ENCODE data around the gene CDCA5. TPM values are rescaled to one million over a fixed set of nuclear protein-coding genes. Genes with fewer than 3 reads are reported as not detected.

Gene CDCA5
- total and polyA plus RNA-seq, 2 donors from 2014 or later = 0.43 to 1.4 TPM

DNA sequence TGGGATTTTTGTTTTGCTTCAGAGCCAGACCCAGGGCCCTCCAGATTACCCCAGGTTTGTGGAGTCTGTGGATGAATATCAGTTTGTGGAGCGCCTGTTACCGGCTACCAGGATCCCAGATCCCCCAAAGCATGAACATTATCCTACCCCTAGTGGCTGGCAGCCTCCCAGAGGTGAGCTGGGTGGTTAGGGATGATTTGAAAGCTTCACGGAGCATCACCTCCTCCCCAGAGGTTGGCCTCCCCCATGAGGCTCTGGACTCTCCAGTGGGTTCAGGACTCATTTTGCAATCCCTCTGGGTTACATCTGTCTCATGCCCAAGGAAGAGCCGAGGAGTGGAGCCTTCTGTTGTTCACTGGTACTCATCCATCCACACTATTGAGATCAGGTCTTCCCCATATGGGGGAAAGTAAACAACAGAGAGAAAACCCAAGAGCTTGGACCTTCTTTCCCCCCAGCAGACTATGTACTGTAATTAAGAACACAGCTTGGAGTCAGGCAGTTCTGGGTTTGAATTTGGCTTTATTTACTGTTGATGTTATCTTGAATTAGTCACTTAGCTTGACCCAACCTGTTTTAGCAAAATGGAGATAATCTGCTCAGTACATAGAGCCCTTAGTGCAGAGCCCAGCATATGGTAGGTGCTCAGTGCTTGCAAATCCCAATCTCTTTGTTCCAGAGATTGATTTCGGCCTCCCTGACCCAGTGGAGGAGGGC lies 40.8 kb upstream of the CDCA5 start:
- no peak for FAIRE-seq

GRCh38 chr11:65121865-65122696 lies 38.2 kb upstream of the CDCA5 start, which contains the start of the genes FAU and MRPL49:
TSS of gene FAU (minus strand) at chr11:65122134. CDS start at chr11:65121813, 321 bp downstream.
TSS of gene MRPL49 (plus strand) at chr11:65122321. CDS start at chr11:65122347, 26 bp downstream.
- Histone ChIP-seq H3K4me1 (ENCODE audit: control insufficient read depth in 2 of 3, insufficient read depth in 2 of 3, low read depth in 1 of 3, low read length in 3 of 3) (peaks cover 2 to 13% (median 11%) of the 10 kb centered on the region in 3 donors), H3K9me3 (ENCODE audit: control insufficient read depth in 2 of 3, insufficient read depth in 1 of 3, low read length in 3 of 3) (no peaks in the 10 kb centered on the region), H3K9ac (ENCODE audit: low read length in 3 of 3) (peak within 1 kb of the TSS; percentile 97 to 99 (median 99)), H3K27ac (ENCODE audit: low read depth in 2 of 2, low read length in 2 of 2) (peak within 1 kb of the TSS; percentile 90 to 96), H3K36me3 (ENCODE audit: control insufficient read depth in 2 of 3, insufficient read depth in 3 of 3, low read length in 3 of 3) (peaks cover 2 to 43% (median 23%) of the 10 kb centered on the region in 3 donors), H3K4me3 (ENCODE audit: low read length in 3 of 3) (peak within 1 kb of the TSS; percentile 93 to 99 (median 98)), H3K27me3 (ENCODE audit: control insufficient read depth, insufficient read depth, low read length) (no peaks in the 10 kb centered on the region)
- DNase-seq (peak; percentile 98 to 99 (median 99)), FAIRE-seq (peak; percentile 67)
- intact Hi-C loops (cut with DNase I) = no loop called here
- TF ChIP-seq, protein P1, sequence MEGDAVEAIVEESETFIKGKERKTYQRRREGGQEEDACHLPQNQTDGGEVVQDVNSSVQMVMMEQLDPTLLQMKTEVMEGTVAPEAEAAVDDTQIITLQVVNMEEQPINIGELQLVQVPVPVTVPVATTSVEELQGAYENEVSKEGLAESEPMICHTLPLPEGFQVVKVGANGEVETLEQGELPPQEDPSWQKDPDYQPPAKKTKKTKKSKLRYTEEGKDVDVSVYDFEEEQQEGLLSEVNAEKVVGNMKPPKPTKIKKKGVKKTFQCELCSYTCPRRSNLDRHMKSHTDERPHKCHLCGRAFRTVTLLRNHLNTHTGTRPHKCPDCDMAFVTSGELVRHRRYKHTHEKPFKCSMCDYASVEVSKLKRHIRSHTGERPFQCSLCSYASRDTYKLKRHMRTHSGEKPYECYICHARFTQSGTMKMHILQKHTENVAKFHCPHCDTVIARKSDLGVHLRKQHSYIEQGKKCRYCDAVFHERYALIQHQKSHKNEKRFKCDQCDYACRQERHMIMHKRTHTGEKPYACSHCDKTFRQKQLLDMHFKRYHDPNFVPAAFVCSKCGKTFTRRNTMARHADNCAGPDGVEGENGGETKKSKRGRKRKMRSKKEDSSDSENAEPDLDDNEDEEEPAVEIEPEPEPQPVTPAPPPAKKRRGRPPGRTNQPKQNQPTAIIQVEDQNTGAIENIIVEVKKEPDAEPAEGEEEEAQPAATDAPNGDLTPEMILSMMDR (IDR thresholded peaks at IDR 0.05; ENCODE audit: borderline replicate concordance, extremely low read depth, insufficient read depth) = no peak

More for the DNA sequence above, 40.8 kb upstream of the CDCA5 start:
- Histone ChIP-seq H3K27me3 (ENCODE audit: control insufficient read depth, insufficient read depth, low read length) (no peaks in the 10 kb centered on the region), H3K4me3 (ENCODE audit: low read length in 3 of 3) (no peak overlapping the region), H3K27ac (ENCODE audit: low read depth in 2 of 2, low read length in 2 of 2) (no peak overlapping the region), H3K36me3 (ENCODE audit: control insufficient read depth in 2 of 3, insufficient read depth in 3 of 3, low read length in 3 of 3) (peaks cover 7 to 62% (median 28%) of the 10 kb centered on the region in 3 donors), H3K9ac (ENCODE audit: low read length in 3 of 3) (no peak overlapping the region), H3K4me1 (ENCODE audit: control insufficient read depth in 2 of 3, insufficient read depth in 2 of 3, low read depth in 1 of 3, low read length in 3 of 3) (peaks cover 2 to 13% (median 11%) of the 10 kb centered on the region in 3 donors), H3K9me3 (ENCODE audit: control insufficient read depth in 2 of 3, insufficient read depth in 1 of 3, low read length in 3 of 3) (no peaks in the 10 kb centered on the region)
- peak in 2 of 5 donors; percentile 5 to 12 for DNase-seq
- intact Hi-C loops (cut with DNase I) = no loop called here
- TF ChIP-seq, protein P1 (IDR thresholded peaks at IDR 0.05; ENCODE audit: borderline replicate concordance, extremely low read depth, insufficient read depth) = no peak

DNA sequence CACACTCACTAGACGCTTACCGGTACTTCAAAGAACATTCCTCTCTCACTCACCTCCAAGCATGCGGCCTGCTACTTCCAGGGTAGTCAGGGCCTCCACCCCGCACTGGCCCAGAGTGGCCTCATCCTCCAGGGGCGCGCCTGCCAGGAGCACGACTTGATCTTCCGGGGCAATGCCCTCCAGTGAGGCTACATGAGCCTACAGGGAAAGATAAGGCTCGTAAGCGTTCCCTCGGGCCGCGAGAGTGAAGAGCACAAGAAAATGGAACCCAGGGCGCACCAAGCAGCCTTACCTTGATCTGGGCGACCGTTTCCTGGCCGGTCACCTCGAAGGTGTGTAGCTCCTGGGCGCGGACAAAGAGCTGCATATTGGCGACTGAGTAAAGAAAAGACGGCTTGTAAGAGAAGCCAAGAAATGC lies 37.6 kb upstream of the CDCA5 start:
- H3K4me3 ChIP-seq (ENCODE audit: low read length in 3 of 3) = peak overlapping the region; percentile 93 to 99 (median 98)
- no peak for FAIRE-seq

More for the DNA sequence above, 37.6 kb upstream of the CDCA5 start:
- Histone ChIP-seq H3K4me1 (ENCODE audit: control insufficient read depth in 2 of 3, insufficient read depth in 2 of 3, low read depth in 1 of 3, low read length in 3 of 3) (peaks cover 2 to 15% (median 11%) of the 10 kb centered on the region in 3 donors), H3K9ac (ENCODE audit: low read length in 3 of 3) (peak overlapping the region; percentile 97 to 99 (median 99)), H3K9me3 (ENCODE audit: control insufficient read depth in 2 of 3, insufficient read depth in 1 of 3, low read length in 3 of 3) (no peaks in the 10 kb centered on the region), H3K27me3 (ENCODE audit: control insufficient read depth, insufficient read depth, low read length) (no peaks in the 10 kb centered on the region), H3K27ac (ENCODE audit: low read depth in 2 of 2, low read length in 2 of 2) (peak overlapping the region; percentile 90 to 96), H3K36me3 (ENCODE audit: control insufficient read depth in 2 of 3, insufficient read depth in 3 of 3, low read length in 3 of 3) (peaks cover 2 to 37% (median 19%) of the 10 kb centered on the region in 3 donors)
- DNase-seq = peak in 4 of 5 donors; percentile 4 to 70 (median 42)
- intact Hi-C loops (cut with DNase I) = no loop called here
- TF ChIP-seq, protein P1 (IDR thresholded peaks at IDR 0.05; ENCODE audit: borderline replicate concordance, extremely low read depth, insufficient read depth) = no peak
